Stimulated activated CD8-positive, alpha-beta memory T cell treated with anti-CD3 and anti-CD28 coated beads, Interleukin-4, amount 100 ng/mL, for 1 hour (primary cell): ENCODE measurements around the gene TFDP1.

Experiments
- DNase-seq, 2 donors: peaks; one replicate each; pipeline ENCODE4 v3.0.0-alpha.2; 2020; ENCODE audit warnings: low read depth in 2 of 2, low spot score in 1 of 2

The TFDP1 gene

GRCh38 chr13:113628291-113629270 lies 44.0 kb downstream of the TFDP1 start:
- DNase-seq: no peak

GRCh38 chr13:113629866-113630265 lies 45.3 kb downstream of the TFDP1 start:
- no peak for DNase-seq

GRCh38 chr13:113630296-113630695 lies 45.7 kb downstream of the TFDP1 start:
- no peak for DNase-seq

GRCh38 chr13:113630804-113631203 lies 46.3 kb downstream of the TFDP1 start:
- no peak for DNase-seq

GRCh38 chr13:113631341-113632095 lies 47.0 kb downstream of the TFDP1 start:
- DNase-seq: no peak

GRCh38 chr13:113632706-113633484 lies 48.3 kb downstream of the TFDP1 start:
- no peak for DNase-seq

- no peak for DNase-seq
Measured at GRCh38 chr13:113633485-113633873, 48.9 kb downstream of the TFDP1 start.

- no peak for DNase-seq
Measured at GRCh38 chr13:113634279-113635047, 49.9 kb downstream of the TFDP1 start.

GRCh38 chr13:113635048-113635420 lies 50.5 kb downstream of the TFDP1 start:
- no peak for DNase-seq

GRCh38 chr13:113635709-113636108 lies 51.2 kb downstream of the TFDP1 start:
- DNase-seq: no peak

- DNase-seq: no peak
Measured at GRCh38 chr13:113636266-113636963, 51.9 kb downstream of the TFDP1 start.

- no peak for DNase-seq
Measured at GRCh38 chr13:113637262-113638160, 53.0 kb downstream of the TFDP1 start.

- no peak for DNase-seq
Measured at GRCh38 chr13:113638173-113638746, 53.7 kb downstream of the TFDP1 start.

GRCh38 chr13:113638806-113639205 lies 54.3 kb downstream of the TFDP1 start:
- DNase-seq: no peak

- DNase-seq: no peak
Measured at GRCh38 chr13:113639616-113640262, 55.2 kb downstream of the TFDP1 start.

GRCh38 chr13:113641426-113641825 lies 56.9 kb downstream of the TFDP1 start:
- no peak for DNase-seq

GRCh38 chr13:113642563-113642962 lies 58.0 kb downstream of the TFDP1 start:
- DNase-seq: no peak

- no peak for DNase-seq
Measured at GRCh38 chr13:113643593-113643992, 59.0 kb downstream of the TFDP1 start.
